Hippocampal formation (tissue), 2 donors: ENCODE results near the gene INSC.

Experiments
- DNase-seq, 2 donors: peaks; one replicate each; lab custom pipeline; 2025; lab: John Stamatoyannopoulos, UW

Gene INSC

GRCh38 chr11:15185021-15185420, 70.3 kb downstream of the INSC start:
- DNase-seq: no peak

GRCh38 chr11:15186146-15186545, 71.4 kb downstream of the INSC start:
- no peak for DNase-seq

GRCh38 chr11:15189189-15189588, 74.5 kb downstream of the INSC start:
- DNase-seq: no peak

- DNase-seq: no peak
Measured at GRCh38 chr11:15189641-15190365, 75.1 kb downstream of the INSC start.

GRCh38 chr11:15190611-15191010, 75.9 kb downstream of the INSC start:
- no peak for DNase-seq

- no peak for DNase-seq
Measured at GRCh38 chr11:15192005-15192556, 77.4 kb downstream of the INSC start.

- no peak for DNase-seq
Measured at GRCh38 chr11:15194671-15195415, 80.1 kb downstream of the INSC start.

GRCh38 chr11:15195454-15196200, 80.9 kb downstream of the INSC start:
- DNase-seq: no peak

- no peak for DNase-seq
Measured at GRCh38 chr11:15196704-15197103, 82.0 kb downstream of the INSC start.

- no peak for DNase-seq
Measured at GRCh38 chr11:15197696-15198095, 83.0 kb downstream of the INSC start.

GRCh38 chr11:15198284-15198683, 83.6 kb downstream of the INSC start:
- no peak for DNase-seq

- no peak for DNase-seq
Measured at GRCh38 chr11:15199693-15200092, 85.0 kb downstream of the INSC start.

GRCh38 chr11:15200696-15201095, 86.0 kb downstream of the INSC start:
- DNase-seq: no peak

- no peak for DNase-seq
Measured at GRCh38 chr11:15201586-15201985, 86.9 kb downstream of the INSC start.

- no peak for DNase-seq
Measured at GRCh38 chr11:15202626-15203025, 87.9 kb downstream of the INSC start.

- no peak for DNase-seq
Measured at GRCh38 chr11:15204711-15205110, 90.0 kb downstream of the INSC start.

GRCh38 chr11:15206791-15207190, 92.1 kb downstream of the INSC start:
- DNase-seq: no peak

- DNase-seq: peak; percentile 42 to 62
Measured at GRCh38 chr11:15208378-15209222, 93.9 kb downstream of the INSC start.

GRCh38 chr11:15212876-15213275, 98.2 kb downstream of the INSC start:
- no peak for DNase-seq

GRCh38 chr11:15213471-15214231, 98.9 kb downstream of the INSC start:
- no peak for DNase-seq

GRCh38 chr11:15215005-15215404, 100.3 kb downstream of the INSC start:
- DNase-seq: no peak
